Endothelial cell of umbilical vein (primary cell): ENCODE measurements around the gene CCDC34.
"Not testable (repeated sequence)": the region's sequence is repeated elsewhere in the genome, so short reads cannot be mapped to it uniquely, and the experiment has no call there.

ENCODE experiments used
- CTCF ChIP-seq, 2 donors: IDR thresholded peaks; 1 replicate in 1 of 2; 2 replicates in 1 of 2; pipeline ENCODE4 v1.5.1; 2011; ENCODE audit warnings: low read length in 2 of 2, mild to moderate bottlenecking in 2 of 2, moderate library complexity in 2 of 2, control low read depth in 1 of 2, inconsistent platforms in 1 of 2, low read depth in 1 of 2; ENCODE audit not compliant: insufficient read depth in 1 of 2; ENCODE audit errors: extremely low read depth in 1 of 2
- EZH2 ChIP-seq: IDR thresholded peaks from 2 replicates; pipeline ENCODE4 v1.6.1; 2012; ENCODE audit warnings: borderline replicate concordance, low read depth, mild to moderate bottlenecking, moderate library complexity, low read length, inconsistent platforms; ENCODE audit not compliant: severe bottlenecking
- FOS ChIP-seq: IDR thresholded peaks from 2 replicates; pipeline ENCODE4 v1.6.1; 2011; ENCODE audit warnings: mild to moderate bottlenecking, low read length, moderate library complexity, borderline replicate concordance; ENCODE audit not compliant: insufficient read depth
- JUN ChIP-seq: IDR thresholded peaks from 2 replicates; pipeline ENCODE4 v1.6.1; 2011; ENCODE audit warnings: borderline replicate concordance, low read depth; ENCODE audit not compliant: insufficient read length, insufficient read depth
- MYC ChIP-seq: IDR thresholded peaks from one replicate; pipeline ENCODE4 v1.6.1; 2011; ENCODE audit warnings: mild to moderate bottlenecking, low read depth, low read length
- POLR2A ChIP-seq: IDR thresholded peaks from 2 replicates; pipeline ENCODE4 v1.6.1; 2012; ENCODE audit warnings: low read depth, mild to moderate bottlenecking, control low read depth, low read length
- POLR2AphosphoS5 ChIP-seq: IDR thresholded peaks from 2 replicates; pipeline ENCODE4 v1.6.1; 2012; ENCODE audit warnings: low read depth, mild to moderate bottlenecking, control low read depth, low read length, moderate library complexity; ENCODE audit not compliant: insufficient read depth

- not testable (repeated sequence) for TF ChIP-seq EZH2; CTCF (IDR thresholded peaks at IDR 0.05; ENCODE audit: extremely low read depth in 1 of 2, insufficient read depth in 1 of 2, low read depth in 1 of 2, low read length in 2 of 2); POLR2A; JUN; POLR2AphosphoS5; FOS; MYC
Observed at GRCh38 chr11:27322196-27322595, 40.8 kb downstream of the CCDC34 start.
